Vagina (tissue), 2 donors: ENCODE measurements around the gene CDH6.

Source experiments
- CTCF ChIP-seq, 3 experiments: fragments of 450-650 bp in 2 of 3; fragments of 200-600 bp in 1 of 3; sonication (generic) in 1 of 3; IDR thresholded peaks; one replicate each; pipeline ENCODE4 v1.5.1; 2017 to 2019; ENCODE audit warnings: antibody characterized with exemption in 3 of 3, mild to moderate bottlenecking in 2 of 3, moderate library complexity in 2 of 3
- POLR2A ChIP-seq, 2 donors: fragments of 450-650 bp; IDR thresholded peaks; one replicate each; pipeline ENCODE4 v1.6.1; 2017; ENCODE audit warnings: antibody characterized with exemption in 2 of 2, mild to moderate bottlenecking in 2 of 2, moderate library complexity in 2 of 2
- POLR2AphosphoS5 ChIP-seq, 2 donors: sonication (generic); formaldehyde crosslinking; IDR thresholded peaks; one replicate each; pipeline ENCODE4 v1.9.0; 2017; ENCODE audit warnings: antibody characterized with exemption in 2 of 2, mild to moderate bottlenecking in 2 of 2, low read depth in 1 of 2; ENCODE audit not compliant: insufficient read depth in 1 of 2

- TF ChIP-seq CTCF (IDR thresholded peaks at IDR 0.05) (no peak), POLR2AphosphoS5 (IDR thresholded peaks at IDR 0.05; ENCODE audit: insufficient read depth in 1 of 2, low read depth in 1 of 2) (no peak), POLR2A (IDR thresholded peaks at IDR 0.05) (no peak)
These were observed 169.0 kb downstream of the CDH6 start for GRCh38 chr5:31362529-31362900.
